CD14-positive monocyte (primary cell): ENCODE data around the gene RNF5. TPM values are rescaled to one million over a fixed set of nuclear protein-coding genes. Genes with fewer than 3 reads are reported as not detected.

ENCODE experiments used
- DNase-seq, 3 donors: peaks; one replicate each; pipeline ENCODE4 v3.0.0-alpha.2; 2011 to 2022
- H2AFZ ChIP-seq: 2 replicates; pipeline ENCODE4 v1.6.0; 2012; ENCODE audit warnings: mild to moderate bottlenecking, low read depth, low read length, inconsistent platforms; ENCODE audit not compliant: insufficient read depth, poor library complexity, severe bottlenecking
- H3K27ac ChIP-seq, 2 donors: 1 replicate in 1 of 2; 2 replicates in 1 of 2; pipeline ENCODE4 v1.5.1; 2012 to 2013; ENCODE audit warnings: low read length in 2 of 2, control low read depth in 1 of 2, inconsistent platforms in 1 of 2, low read depth in 1 of 2, mild to moderate bottlenecking in 1 of 2
- H3K27me3 ChIP-seq, 2 donors: one replicate each; pipeline versions ENCODE4 v1.6.0 to v1.6.1; 2011 to 2013; ENCODE audit warnings: low read length in 2 of 2; ENCODE audit not compliant: control insufficient read depth in 2 of 2, insufficient read depth in 2 of 2
- H3K36me3 ChIP-seq, 2 donors: replicated peaks in 1 of 2; 1 replicate in 1 of 2; 2 replicates in 1 of 2; pipeline versions ENCODE4 v1.5.1 to v1.6.1; 2012 to 2013; ENCODE audit warnings: low read length in 2 of 2, control low read depth in 1 of 2, inconsistent platforms in 1 of 2, mild to moderate bottlenecking in 1 of 2; ENCODE audit not compliant: insufficient read depth in 2 of 2, control insufficient read depth in 1 of 2
- H3K4me1 ChIP-seq, 2 donors: 1 replicate in 1 of 2; 2 replicates in 1 of 2; pipeline versions ENCODE4 v1.5.1 to v1.6.1; 2012 to 2013; ENCODE audit warnings: low read length in 2 of 2, control low read depth in 1 of 2, inconsistent platforms in 1 of 2, mild to moderate bottlenecking in 1 of 2, moderate library complexity in 1 of 2; ENCODE audit not compliant: insufficient read depth in 2 of 2, control insufficient read depth in 1 of 2
- H3K4me2 ChIP-seq: replicated peaks from 2 replicates; pipeline ENCODE3; 2012; ENCODE audit warnings: low read length, moderate library complexity, mild to moderate bottlenecking; ENCODE audit not compliant: poor library complexity, severe bottlenecking; ENCODE audit errors: extremely low read depth
- H3K4me3 ChIP-seq, 3 experiments: fragments of 200-600 bp in 1 of 3; sonication (generic) in 1 of 3; replicated peaks in 1 of 3; 1 replicate in 2 of 3; 2 replicates in 1 of 3; pipeline ENCODE4 v1.5.1; 2011 to 2013; ENCODE audit warnings: low read length in 3 of 3, mild to moderate bottlenecking in 3 of 3, control low read depth in 2 of 3, low read depth in 2 of 3, inconsistent platforms in 1 of 3, moderate library complexity in 1 of 3
- H3K79me2 ChIP-seq: 2 replicates; pipeline ENCODE4 v1.6.0; 2012; ENCODE audit warnings: mild to moderate bottlenecking, control low read depth, inconsistent platforms, low read length, moderate library complexity; ENCODE audit not compliant: insufficient read depth
- H3K9ac ChIP-seq: 2 replicates; pipeline ENCODE4 v1.6.0; 2017; ENCODE audit warnings: low read length, mild to moderate bottlenecking; ENCODE audit not compliant: insufficient read depth, poor library complexity, severe bottlenecking
- H3K9me3 ChIP-seq, 2 donors: replicated peaks in 1 of 2; 1 replicate in 1 of 2; 2 replicates in 1 of 2; pipeline versions ENCODE4 v1.5.1 to v1.6.1; 2012 to 2013; ENCODE audit warnings: low read length in 2 of 2, control low read depth in 1 of 2; ENCODE audit not compliant: control insufficient read depth in 1 of 2, insufficient read depth in 1 of 2
- H4K20me1 ChIP-seq: 2 replicates; pipeline ENCODE4 v1.6.0; 2012; ENCODE audit warnings: mild to moderate bottlenecking, low read length, control low read depth, moderate library complexity; ENCODE audit not compliant: insufficient read depth
- H3K27ac Mint-ChIP-seq, 7 donors: one replicate each; pipeline ENCODE4 v1.8.0; 2020; ENCODE audit warnings: mild to moderate bottlenecking in 7 of 7, mixed read lengths in 7 of 7, moderate library complexity in 6 of 7, inconsistent platforms in 2 of 7
- H3K27me3 Mint-ChIP-seq, 3 donors: one replicate each; pipeline ENCODE4 v1.8.0; 2021 to 2022; ENCODE audit warnings: low read depth in 3 of 3, mild to moderate bottlenecking in 3 of 3, mixed read lengths in 3 of 3, moderate library complexity in 3 of 3, inconsistent platforms in 1 of 3
- H3K36me3 Mint-ChIP-seq, 2 donors: one replicate each; pipeline ENCODE4 v1.8.0; 2020; ENCODE audit warnings: mixed read lengths in 2 of 2, inconsistent platforms in 1 of 2, mild to moderate bottlenecking in 1 of 2
- H3K4me1 Mint-ChIP-seq: one replicate; pipeline ENCODE4 v1.8.0; 2020; ENCODE audit warnings: mild to moderate bottlenecking, mixed read lengths
- H3K4me3 Mint-ChIP-seq, 2 donors: one replicate each; pipeline ENCODE4 v1.8.0; 2020; ENCODE audit warnings: mild to moderate bottlenecking in 2 of 2, mixed read lengths in 2 of 2, moderate library complexity in 1 of 2
- H3K9me3 Mint-ChIP-seq, 7 donors: one replicate each; pipeline ENCODE4 v1.8.0; 2020 to 2022; ENCODE audit warnings: mixed read lengths in 7 of 7, mild to moderate bottlenecking in 6 of 7, moderate library complexity in 6 of 7, inconsistent platforms in 2 of 7
- WGBS: methylation state at CpG from one replicate; pipeline ENCODE4 v1.1.5; 2013; ENCODE audit warnings: missing lambda C conversion rate; ENCODE audit not compliant: insufficient coverage; 5-methylcytosine and 5-hydroxymethylcytosine counted together
- intact Hi-C, 2 donors: fragments of 100-400 bp; cut with micrococcal nuclease; formaldehyde crosslinking; loops; one replicate each; pipeline versions ENCODE4 v1.15.0 to v1.15.1; 2023
- polyA plus RNA-seq, 3 donors: library from polyadenylated mRNA; depleted of rRNA in 1 of 3; unstranded in 2 of 3; stranded (reverse) in 1 of 3; fragments of 300-500 nt in 2 of 3; fragments of >200 nt in 1 of 3; fragmentation: Illumina TruSeq in 2 of 3; gene quantifications; 1 replicate in 2 of 3; 2 replicates in 1 of 3; pipeline ENCODE4 v1.2.3, GENCODE V29; 2012 to 2021
- TF ChIP-seq, protein P1 (sequence below): fragments of 200-600 bp; IDR thresholded peaks from one replicate; pipeline ENCODE4 v1.8.0; 2022; ENCODE audit warnings: antibody characterized with exemption, mild to moderate bottlenecking

RNF5 gene
- polyA plus RNA-seq, 3 donors, result 62.2 to 108 (median 83.5) TPM

DNA sequence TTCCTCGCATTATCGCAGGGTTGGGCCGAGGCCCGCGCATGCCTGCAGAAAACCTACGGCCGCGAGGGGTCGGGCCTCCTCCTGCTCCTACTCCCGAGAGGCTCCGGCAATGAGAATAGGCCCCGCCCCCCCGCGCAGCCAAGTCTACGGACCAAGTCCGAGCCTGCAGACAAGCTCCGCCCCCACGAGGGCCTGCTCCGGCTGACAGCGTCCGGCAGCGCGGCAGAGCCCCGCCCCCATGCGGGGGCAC lies 17.4 kb downstream of the RNF5 start:
- Histone ChIP-seq H3K4me3 (peak overlapping the region in 2 of 3 experiments; percentile 46 to 98), H3K27me3 (no peaks in the 10 kb centered on the region), H3K36me3 (peaks cover 0 to 7% of the 10 kb centered on the region in 2 donors), H3K79me2 (peaks cover 43% of the 10 kb centered on the region), H3K4me1 (peaks cover 53 to 62% of the 10 kb centered on the region in 2 donors), H3K9ac (peak overlapping the region; percentile 98), H2AFZ (no peak overlapping the region), H3K9me3 (no peaks in the 10 kb centered on the region), H3K4me2 (peak overlapping the region; percentile 90), H3K27ac (peak overlapping the region; percentile 98 to 99), H4K20me1 (no peaks in the 10 kb centered on the region)
- Mint-ChIP-seq H3K4me1 (peaks cover 56% of the 10 kb centered on the region), H3K9me3 (peaks cover 0 to 3% (median 0%) of the 10 kb centered on the region in 7 donors), H3K27ac (peak overlapping the region; percentile 98 to 100 (median 100)), H3K4me3 (peak overlapping the region in 1 of 2 donors; percentile 84), H3K36me3 (peaks cover 6 to 8% of the 10 kb centered on the region in 2 donors), H3K27me3 (peaks cover 0 to 10% (median 2%) of the 10 kb centered on the region in 3 donors)
- intact Hi-C loops, result loop anchor here (1.0 to 5.0 kb wide), 4 partner anchors 17 to 78 kb away; partner anchors contain the start of genes RNF5 (in 2 of the 2) and FKBPL (in 1 of the 2)
- peak; percentile 100 for DNase-seq
- TF ChIP-seq, protein P1, sequence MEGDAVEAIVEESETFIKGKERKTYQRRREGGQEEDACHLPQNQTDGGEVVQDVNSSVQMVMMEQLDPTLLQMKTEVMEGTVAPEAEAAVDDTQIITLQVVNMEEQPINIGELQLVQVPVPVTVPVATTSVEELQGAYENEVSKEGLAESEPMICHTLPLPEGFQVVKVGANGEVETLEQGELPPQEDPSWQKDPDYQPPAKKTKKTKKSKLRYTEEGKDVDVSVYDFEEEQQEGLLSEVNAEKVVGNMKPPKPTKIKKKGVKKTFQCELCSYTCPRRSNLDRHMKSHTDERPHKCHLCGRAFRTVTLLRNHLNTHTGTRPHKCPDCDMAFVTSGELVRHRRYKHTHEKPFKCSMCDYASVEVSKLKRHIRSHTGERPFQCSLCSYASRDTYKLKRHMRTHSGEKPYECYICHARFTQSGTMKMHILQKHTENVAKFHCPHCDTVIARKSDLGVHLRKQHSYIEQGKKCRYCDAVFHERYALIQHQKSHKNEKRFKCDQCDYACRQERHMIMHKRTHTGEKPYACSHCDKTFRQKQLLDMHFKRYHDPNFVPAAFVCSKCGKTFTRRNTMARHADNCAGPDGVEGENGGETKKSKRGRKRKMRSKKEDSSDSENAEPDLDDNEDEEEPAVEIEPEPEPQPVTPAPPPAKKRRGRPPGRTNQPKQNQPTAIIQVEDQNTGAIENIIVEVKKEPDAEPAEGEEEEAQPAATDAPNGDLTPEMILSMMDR, result no peak
- WGBS, result 0% methylated on average over 25 of the region's 25 CpGs

DNA sequence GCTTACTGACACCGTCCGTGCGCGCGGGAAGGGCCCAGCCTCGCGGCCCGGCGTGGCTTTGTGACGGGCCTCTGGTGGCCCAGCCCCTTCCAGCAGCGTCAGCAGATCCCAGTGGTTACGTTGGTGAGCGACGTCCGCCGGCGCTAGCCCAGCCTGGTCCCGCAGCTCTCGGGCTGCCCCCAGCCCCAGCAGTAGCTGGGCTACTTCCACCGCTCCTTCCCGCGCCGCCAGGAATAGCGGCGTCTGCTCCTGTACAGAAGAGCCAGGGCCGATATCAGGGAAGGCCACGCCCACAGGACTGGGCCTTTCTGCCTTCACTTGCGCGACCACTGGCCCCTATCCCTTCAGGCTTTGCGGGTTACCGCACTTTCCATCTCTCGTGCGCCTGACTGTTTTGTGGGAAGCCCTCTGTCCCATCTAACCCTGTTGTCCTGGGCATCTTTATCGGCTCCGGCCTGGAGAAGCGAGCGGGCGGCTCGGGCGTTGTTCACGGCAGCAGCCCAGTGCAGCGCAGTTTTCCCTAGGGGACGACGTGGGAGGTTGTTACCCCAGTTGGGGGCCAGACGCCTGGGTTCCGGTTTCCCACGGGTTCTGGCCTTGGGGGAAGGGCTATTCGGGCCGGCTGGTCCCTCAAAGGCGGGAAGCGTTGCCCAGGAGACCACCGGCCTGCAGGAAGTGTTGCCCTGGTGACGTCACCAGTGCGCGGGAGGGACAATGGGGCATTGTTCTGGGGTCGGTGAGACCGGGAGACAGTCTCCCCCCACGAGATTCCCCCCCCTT lies 17.9 kb downstream of the RNF5 start:
- Histone ChIP-seq H3K79me2 (peaks cover 38% of the 10 kb centered on the region), H3K4me1 (peaks cover 49 to 58% of the 10 kb centered on the region in 2 donors), H3K4me3 (peak overlapping the region; percentile 61 to 92 (median 86)), H3K9ac (peak overlapping the region; percentile 98), H3K27ac (peak overlapping the region; percentile 98 to 99), H2AFZ (no peak overlapping the region), H3K9me3 (no peaks in the 10 kb centered on the region), H3K36me3 (peaks cover 0 to 4% of the 10 kb centered on the region in 2 donors), H3K27me3 (no peaks in the 10 kb centered on the region), H4K20me1 (no peaks in the 10 kb centered on the region), H3K4me2 (peak overlapping the region; percentile 90)
- Mint-ChIP-seq H3K36me3 (peaks cover 3 to 5% of the 10 kb centered on the region in 2 donors), H3K27ac (peak overlapping the region; percentile 99 to 100 (median 100)), H3K4me1 (peaks cover 53% of the 10 kb centered on the region), H3K4me3 (peak overlapping the region; percentile 92 to 97), H3K9me3 (peaks cover 0 to 3% (median 0%) of the 10 kb centered on the region in 7 donors), H3K27me3 (peaks cover 0 to 12% (median 2%) of the 10 kb centered on the region in 3 donors)
- DNase-seq, result peak; percentile 72 to 83 (median 81)
- TF ChIP-seq, protein P1, result no peak
- intact Hi-C loops, result loop anchor here (1.0 to 5.0 kb wide), 4 partner anchors 17 to 79 kb away; partner anchors contain the start of genes RNF5 (in 2 of the 2) and FKBPL (in 1 of the 2)
- WGBS, result under 1% methylated on average over 49 of the region's 58 CpGs
